Activated CD8-positive, alpha-beta memory T cell treated with anti-CD3 and anti-CD28 coated beads, Interleukin-2, amount 50 U/mL, for 24 hours (primary cell): ENCODE measurements around the gene PRUNE2.
"Not testable (repeated sequence)": the region's sequence is repeated elsewhere in the genome, so short reads cannot be mapped to it uniquely, and the experiment has no call there.

Experiments
- DNase-seq: peaks from one replicate; pipeline ENCODE4 v3.0.0-alpha.2; 2020; ENCODE audit errors: extremely low read depth

The PRUNE2 gene

DNA sequence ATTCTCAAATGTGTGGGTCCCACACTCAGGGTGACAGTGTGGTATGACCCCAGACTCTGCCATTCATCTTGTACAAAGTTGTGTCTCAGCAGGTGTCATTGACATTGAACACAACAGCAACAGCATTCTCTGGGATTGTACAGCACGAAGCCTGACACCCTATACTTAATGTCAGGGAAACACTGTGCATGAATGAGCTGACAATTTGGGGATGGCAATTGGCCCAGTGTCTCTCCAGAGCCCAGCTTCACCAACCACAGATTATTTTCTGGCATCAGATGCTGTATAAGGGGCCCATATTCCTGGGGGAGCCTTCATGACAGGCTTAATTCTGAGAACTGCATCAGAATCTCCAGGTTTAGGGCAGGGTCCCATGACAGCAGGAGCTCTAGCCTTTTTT, 303.7 kb downstream of the PRUNE2 start:
- DNase-seq, result no peak

DNA sequence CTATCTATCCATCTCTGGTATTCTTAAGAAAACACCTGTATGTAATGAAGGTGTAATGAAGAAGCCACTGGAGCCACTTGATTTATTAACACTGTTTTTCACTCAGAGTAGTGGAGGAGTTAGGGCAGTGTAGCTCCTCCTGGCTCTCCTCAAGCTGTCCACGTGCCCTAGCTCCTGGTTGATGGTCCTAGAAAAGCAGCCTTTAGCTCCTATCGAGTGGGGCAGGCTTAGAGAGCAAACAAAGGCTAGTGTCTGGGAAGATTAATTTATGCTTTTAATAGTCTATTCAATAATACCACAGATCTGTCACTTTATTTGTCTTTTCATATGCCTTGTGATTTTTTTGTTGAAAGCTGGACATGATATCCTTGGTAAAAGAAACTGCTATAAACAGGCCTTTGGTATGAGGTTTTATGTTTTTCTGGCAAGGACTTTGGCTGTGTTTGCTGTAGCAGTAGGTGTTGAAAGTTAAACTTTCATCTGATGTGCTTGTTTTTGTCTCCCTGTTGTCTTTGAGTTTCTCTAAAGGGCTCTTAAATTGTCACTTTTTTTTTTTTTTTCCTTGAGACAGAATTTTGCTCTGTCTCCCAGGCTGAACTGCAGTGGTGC, 305.8 kb downstream of the PRUNE2 start:
- no peak for DNase-seq

DNA sequence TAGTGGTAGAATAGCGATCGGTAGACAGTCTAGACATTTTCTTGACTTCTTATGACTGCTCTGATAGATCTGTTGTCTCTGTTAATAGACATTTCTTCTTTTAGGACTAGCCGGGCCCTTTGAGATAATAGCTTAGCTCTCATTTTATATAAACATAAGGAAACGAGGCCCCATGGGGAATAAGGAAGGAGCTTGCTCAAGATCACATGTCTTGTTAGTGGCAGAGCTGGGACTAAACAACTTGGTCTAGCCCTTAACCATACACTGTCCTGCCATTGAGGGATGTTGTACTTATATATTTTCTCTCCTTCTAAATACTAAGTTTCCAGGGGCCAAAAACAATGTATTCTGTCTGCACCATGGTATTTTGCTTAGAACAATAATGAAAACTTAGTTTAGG, 306.9 kb downstream of the PRUNE2 start:
- DNase-seq, result no peak

DNA sequence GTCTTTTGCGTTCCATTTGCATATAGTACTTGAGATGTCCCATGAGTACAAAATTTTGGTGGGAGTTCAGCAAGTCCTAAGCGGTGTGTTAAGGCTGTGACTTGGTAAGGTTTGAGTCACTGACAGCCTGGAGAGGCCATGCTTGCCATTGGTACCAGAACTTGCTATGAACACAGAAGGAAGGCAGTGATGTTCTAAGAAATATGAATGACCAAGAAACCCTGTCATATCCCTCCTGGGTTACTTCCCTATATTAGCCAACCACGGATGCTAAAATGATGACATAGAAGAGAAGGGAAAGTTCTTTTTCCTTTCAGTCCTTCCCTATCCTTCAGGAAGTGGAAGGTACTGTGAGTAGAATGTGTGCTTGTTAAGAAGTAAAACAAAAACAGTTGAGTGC, 310.3 kb downstream of the PRUNE2 start:
- no peak for DNase-seq

DNA sequence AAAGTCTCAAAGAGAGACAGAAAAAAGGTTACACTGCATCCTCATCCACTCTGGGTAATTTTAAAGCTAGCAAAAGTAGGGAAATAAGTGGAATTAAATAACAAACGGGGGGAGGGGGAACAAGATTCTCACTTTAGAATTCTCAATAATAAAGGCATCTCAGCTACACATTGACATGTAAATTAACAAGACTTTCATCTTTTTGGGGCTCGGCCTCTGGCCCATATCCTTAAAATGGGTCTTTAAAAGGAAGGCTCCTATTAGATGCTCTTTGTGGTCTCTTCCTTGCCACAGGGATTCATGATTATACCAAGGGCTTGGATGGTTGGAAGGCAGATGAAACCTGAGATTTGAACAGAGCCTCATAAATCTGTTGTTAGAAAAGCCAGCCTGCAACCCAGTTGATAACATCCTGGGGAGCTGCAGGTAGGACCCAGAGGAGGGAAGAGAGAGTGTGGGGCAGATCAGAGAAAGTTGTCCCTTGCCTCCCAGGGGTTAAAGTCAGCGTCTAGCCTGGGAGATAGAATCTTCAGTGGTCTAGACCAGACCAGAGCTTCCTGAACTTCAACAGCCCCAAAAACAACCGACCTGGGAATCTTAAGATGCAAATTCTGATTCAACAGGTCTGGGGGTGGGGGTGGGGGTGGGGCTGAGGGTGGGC, 311.0 kb downstream of the PRUNE2 start:
- DNase-seq, result no peak

DNA sequence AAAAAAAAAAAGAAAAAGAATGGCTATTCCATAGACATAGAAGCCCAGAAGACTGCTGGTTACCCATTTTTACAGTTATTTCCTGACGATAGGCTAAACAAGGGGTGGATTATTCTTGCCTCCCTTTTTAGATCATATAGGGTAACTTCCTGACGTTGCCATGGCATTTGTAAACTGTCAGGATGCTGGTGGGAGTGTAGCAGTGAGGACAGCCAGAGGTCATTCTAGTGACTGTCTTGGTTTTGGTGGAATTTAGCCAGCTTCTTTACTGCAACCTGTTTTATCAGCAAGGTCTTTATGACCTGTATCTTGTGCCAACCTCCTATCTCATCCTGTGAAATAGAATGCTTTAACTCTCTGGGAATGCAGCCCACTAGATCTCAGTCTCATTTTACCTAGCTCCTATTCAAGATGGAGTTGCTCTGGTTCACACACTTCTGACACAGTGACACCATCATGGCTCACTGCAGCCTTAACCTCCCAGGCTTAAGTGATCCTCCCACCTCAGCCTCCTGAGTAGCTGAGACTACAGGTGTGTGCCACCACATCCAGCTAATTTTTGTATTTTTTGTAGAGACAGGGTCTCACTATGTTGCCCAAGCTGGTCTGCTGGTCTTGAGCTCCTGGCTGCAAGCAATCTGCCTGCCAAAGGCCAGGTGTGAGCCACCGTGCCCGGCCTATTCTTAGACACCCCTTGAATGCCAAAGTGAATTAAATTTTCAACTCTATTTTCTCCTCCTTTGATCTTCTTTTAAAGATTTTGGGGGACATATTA, 311.8 kb downstream of the PRUNE2 start:
- DNase-seq, result not testable (repeated sequence)

DNA sequence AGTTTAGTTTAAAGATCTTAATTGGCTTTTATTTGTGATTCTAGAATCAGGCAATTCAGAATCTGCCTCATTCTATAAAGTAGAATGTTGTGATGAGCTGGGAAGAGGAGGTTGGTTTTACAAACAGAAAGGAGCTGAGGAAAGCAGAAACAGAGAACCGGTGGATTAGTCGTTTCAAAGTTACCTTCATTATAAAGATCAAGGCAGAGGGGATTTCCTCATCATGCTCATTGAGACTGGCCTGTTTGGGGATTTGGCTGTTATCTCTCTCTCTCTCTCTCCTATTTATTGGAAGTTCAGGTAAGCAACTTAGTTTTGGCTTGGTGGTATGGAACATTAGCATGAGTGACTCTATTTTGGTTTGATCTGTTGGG, 313.0 kb downstream of the PRUNE2 start:
- no peak for DNase-seq

DNA sequence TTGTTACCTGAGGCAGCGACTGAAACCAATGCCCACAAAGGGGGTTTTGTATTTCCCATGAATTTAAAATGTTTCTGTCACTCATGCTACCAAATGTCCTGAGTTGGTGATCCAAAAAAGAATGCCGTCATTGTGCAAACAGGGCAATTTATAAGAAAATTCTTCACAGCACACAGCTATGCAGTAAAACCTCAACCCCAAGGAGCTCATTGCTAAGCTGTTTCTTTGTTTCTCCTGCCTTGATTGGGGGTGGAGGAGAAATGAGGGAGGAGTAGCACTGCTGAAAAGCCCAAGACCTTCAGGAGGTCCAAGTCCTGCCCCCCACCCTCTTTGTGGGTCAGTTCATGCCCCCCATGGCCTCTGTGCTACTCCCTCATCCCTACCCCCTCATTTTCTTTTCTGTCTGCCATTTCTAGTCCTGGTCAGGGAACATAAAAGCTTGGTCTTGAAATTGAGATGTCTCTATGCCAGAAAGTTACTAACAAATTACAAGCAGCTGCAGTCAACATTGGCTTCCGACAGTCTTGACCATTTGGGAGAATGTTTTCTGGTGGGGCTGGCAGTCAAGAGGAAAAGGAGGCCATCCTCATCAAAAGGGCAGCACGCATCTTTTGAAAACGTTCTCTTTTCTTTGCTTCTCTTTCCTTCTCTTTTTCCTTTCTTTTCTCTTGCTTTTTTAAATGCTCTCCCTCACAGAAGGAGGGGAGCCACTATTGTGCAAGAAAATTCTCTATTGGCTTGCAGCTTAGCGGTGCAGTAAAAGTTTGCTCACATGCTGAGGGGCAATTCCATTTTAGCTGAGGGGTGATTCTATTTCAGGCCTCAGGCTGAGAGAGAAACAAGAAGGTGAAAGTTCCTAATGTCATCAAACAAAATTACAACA, 313.6 kb downstream of the PRUNE2 start:
- no peak for DNase-seq

DNA sequence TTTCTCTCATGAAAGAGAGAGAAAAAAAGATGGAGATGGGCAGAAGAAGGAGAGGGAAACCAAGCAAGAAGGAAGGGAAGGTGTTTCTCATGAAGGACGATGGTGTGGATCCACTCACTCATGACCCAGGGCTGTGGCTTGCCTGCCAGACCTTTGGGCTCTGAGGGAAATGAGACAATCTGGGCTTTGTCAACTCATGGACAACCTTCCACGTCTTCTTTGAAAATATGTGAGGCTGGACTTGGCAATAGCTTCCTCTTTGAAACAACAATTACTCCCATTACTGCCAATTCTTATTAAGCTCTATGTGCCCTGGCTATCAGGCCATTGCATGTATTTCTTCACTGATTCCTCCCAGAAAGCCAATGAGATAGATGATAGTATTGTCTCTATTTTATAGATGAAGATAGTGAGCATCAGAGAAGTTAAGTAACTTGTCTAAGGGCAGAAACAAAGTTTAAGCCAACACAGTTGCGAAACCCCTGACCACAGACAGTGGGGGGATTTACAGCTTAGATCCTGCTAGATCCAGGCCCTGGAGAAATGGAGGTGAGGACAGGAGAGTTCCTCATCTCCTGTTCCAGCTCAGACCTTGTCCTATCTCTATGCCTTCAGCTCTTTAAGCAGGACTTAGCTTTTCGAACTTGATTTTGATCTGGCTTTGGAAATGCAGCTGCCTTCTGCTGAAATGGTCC, 314.5 kb downstream of the PRUNE2 start:
- no peak for DNase-seq

DNA sequence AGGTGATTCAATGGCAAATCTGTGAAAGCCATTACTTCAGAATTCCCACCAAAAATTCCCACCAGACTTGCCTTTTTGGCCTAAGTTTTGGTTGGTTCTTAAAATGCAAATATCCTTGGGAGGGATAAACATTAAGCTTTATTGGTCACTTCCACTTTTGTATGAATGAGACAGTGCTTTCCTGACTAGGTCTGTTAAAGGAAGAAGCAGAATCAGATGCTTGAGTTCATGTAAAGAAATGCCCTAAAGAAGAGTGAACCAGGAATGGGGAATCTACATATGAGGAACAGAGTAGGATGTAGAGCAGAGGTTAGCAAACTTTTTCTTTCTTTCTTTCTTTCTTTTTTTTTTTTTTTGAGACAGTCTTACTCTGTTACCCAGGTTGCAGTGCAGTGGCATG, 317.6 kb downstream of the PRUNE2 start:
- DNase-seq, result no peak

DNA sequence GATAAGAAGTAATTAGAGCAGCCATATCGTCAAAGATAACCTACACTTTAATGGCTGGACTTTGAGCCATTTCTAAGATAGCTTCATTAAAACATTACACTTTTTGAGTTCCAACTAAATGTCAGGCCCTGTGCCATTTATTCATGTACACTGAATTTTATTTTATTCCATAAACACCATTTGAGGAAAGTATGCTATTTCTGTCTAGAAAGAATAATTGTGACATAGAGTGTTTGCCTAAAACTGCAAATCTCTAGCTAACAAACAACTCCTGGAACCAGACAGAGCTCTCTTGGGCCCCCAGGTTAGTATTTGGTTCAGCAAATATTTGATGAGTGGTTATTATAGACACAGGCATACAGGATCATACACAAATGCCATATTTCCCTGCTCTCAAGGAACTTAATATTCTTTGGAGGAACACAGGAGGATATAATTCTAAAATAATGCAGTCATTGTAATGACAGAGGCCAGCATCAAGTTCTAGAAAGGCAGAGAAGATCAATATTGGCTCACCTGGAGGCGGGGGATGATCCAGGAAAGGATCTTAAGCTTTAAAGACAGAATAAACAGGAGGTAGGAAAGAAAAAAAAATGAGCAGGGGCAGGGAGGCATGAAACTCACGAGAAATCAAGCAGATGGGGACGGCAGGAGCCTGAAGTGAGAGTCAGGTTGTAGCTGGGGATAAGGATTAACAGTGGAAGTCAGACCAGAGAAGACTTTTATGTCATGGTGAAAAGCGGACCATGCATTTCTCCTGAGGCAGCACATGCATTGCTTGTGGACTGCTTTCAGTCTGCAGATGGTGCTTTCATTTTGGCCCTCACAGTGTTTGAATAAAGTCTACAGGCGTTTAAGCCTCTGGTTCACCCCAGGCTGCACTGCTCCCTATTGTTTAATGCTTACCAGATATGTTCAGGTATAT, 319.3 kb downstream of the PRUNE2 start:
- DNase-seq, result no peak

DNA sequence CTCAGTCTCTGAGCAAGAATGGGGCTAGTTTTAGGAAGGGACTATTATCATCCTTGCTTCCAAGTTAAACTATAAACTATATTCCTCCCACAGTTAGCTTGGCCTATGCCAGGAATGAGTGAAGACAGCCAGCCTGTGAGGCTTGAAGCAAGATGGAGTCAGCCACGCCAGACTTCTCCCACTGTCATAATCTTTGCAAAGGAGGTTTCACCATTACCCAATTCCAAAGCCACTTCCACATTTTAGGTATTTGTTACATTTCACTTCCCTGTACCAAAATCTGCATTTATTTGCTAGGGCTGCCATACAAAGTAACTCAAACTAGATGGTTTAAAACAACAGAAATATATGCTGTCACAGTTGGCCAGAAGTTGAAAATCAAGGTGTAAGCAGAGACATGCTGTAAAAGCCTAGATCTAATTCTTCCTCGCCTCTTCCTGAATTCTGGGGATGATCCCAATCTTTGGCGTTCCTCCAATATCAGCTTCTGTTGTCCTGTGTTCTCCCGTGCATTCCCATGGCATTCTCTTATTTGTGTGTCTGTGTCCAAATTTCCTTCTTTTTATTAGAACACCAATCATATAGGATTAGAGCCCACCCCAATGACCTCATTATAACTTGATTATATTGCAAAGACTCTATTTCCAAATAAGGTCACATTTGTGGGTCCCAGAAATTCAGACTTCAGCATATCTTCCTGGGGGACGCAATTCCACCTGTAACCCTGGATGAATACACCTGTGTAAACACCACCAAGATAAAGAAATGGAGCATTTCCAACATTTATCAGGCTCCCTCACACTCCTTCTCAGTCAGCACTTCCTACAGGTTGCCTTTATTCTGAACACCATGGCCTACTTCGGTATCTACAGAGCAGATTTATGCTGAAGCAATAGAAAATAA, 320.2 kb downstream of the PRUNE2 start:
- DNase-seq, result no peak

DNA sequence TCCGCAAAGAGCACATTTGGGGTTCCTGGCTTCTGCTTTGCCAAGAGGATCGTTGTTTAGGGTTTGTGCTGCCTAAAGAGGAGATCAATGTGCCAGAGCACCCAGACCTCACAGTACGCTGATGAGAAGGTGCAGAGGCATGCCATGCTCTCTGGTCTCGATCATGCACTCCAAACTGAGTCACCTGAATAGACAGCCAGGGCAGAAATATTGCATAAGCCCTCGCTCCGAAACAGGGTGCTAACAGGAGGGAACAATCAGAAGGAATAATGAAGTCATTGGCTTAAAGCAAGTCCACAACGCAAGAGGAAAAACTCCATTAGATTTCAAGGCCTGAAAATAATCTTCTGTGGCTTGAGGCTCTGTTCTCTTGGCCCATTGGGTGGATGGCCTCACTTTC, 322.7 kb downstream of the PRUNE2 start:
- no peak for DNase-seq

DNA sequence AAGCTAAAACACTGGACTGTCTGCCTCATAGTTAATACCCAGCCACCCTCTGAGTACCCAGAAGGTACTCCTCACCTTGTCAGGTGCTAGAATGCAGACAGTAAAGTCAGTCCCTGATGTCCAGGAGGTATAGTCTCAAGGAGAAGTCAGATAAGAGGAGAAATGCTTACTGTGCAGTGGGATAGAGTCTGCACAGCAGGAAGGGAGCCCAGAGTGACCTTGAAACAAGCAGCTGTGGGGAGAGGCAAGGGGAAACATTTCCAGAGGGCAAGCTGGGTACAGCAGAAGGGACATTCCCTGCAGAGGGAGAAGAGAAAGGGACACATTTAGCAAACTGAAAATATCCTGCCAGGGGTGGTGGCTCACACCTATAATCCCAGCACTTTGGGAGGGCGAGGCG, 324.2 kb downstream of the PRUNE2 start:
- DNase-seq, result no peak

DNA sequence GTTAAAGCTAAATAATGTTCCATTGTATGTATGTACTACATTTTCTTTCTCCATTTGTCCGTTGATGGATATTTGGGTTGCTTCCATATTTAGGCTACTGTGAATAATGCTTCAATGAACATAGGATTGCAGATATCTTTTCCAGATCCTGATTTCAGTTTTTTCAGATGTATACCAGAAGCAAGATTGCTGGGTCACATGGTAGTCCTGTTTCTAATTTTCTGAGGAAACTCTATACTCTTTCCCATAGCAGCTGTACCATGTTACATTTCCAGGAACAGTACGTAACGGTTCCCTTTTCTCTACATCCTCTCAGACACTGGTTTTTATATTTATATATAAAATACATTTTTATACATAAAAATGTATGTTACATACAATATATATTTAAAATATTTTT, 325.1 kb downstream of the PRUNE2 start:
- DNase-seq, result no peak

DNA sequence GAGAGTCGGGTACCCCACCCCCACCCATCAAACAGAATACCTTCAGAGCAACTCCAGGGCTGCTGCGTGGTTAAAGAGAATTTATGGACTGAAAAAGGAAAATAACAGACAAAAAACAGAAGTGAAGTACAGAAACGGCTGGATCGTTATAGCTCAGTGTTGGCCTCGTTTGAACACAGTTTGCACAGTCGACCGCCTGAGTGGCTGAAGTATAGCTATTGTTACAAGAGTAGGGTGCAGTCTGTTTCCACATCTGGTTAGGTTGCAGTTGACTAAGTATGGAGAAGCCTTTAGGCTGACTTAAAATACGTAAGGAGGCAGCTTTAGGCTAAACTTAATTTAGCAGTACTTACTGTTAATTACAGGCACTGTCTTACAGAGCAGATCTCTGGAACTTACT, 325.7 kb downstream of the PRUNE2 start:
- DNase-seq, result no peak

DNA sequence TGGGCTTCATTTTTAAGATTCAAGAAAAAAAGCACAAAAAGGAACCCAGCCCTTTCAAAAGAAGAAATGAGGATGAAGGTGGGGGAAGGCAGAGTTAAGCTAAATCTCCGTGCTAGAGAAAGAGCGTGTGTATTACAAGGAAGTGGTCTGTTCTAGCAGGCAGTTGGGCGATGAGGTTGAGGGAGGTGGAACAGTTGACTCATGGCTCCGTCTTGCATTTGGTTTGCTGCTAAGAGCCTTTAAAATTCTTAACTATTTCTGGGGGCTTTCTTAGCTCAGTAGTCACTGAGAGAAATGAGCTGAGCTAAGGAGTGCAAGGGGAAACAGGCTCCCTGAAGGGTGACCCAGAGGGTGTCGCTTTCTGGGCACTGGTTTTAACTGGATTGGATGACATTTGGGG, 329.6 kb downstream of the PRUNE2 start:
- DNase-seq, result peak; percentile 53

DNA sequence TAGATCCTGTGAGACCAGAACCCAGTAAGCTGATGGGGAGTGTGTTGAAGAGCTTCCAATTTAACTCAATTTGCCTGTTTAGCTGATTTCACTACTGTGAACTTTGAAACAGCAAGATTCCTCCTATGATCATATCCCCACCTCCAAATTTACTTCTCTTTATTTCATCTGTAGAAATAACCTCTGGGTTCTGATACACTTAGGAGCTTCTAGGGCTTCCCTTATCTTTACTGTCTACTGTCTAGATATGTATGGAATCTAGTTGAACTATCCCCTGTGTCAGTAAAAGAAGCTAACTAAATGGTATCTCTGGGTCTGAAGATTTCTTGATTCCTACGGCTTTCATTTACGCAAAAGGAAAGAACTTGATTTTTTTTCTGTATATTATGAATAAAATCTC, 330.2 kb downstream of the PRUNE2 start:
- no peak for DNase-seq
